Astrocyte (in vitro differentiated cells and primary cell): Measurements from ENCODE around the gene PPP1R12B.

ENCODE experiments used
- CTCF ChIP-seq: IDR thresholded peaks from 2 replicates; pipeline ENCODE4 v1.5.1; 2011; ENCODE audit warnings: low read depth, mild to moderate bottlenecking, inconsistent platforms, low read length, moderate library complexity; ENCODE audit not compliant: insufficient read depth
- EZH2 ChIP-seq: IDR thresholded peaks from 2 replicates; pipeline ENCODE4 v1.6.1; 2012; ENCODE audit warnings: mild to moderate bottlenecking, low read length, inconsistent platforms; ENCODE audit not compliant: insufficient read depth

GRCh38 chr1:202365092-202365815, 16.8 kb downstream of the PPP1R12B start:
- TF ChIP-seq CTCF (no peak), EZH2 (no peak)
